K562 (cell line): ENCODE data around the gene SIT1.

Experiments used
- ATF3 ChIP-seq, 2 experiments: fragments of 450-650 bp in 1 of 2; sonication (generic) in 1 of 2; formaldehyde crosslinking in 1 of 2; IDR thresholded peaks in 1 of 2; conservative IDR thresholded peaks in 1 of 2; 2 replicates each; pipeline versions ENCODE4 v1.6.1 to v1.8.1; 2016 to 2023; ENCODE audit warnings: mild to moderate bottlenecking in 2 of 2, moderate library complexity in 2 of 2, inconsistent platforms in 1 of 2, missing genetic modification reagents in 1 of 2
- EZH2 ChIP-seq: IDR thresholded peaks from 2 replicates; pipeline ENCODE4 v1.6.1; 2012; ENCODE audit warnings: low read depth, mild to moderate bottlenecking, inconsistent platforms, low read length, borderline replicate concordance
- POLR2A ChIP-seq: fragments of 450-650 bp; conservative IDR thresholded peaks from 2 replicates; pipeline ENCODE4 v1.6.1; 2016
- SMARCA4 ChIP-seq: fragments of 450-650 bp; IDR thresholded peaks from 2 replicates; pipeline ENCODE4 v1.6.1; 2016
- SRF ChIP-seq, 2 experiments: fragments of 250-450, 450-650 bp in 1 of 2; sonication (Bioruptor Pico) in 1 of 2; sonication (generic) in 1 of 2; formaldehyde crosslinking; IDR thresholded peaks; 2 replicates each; pipeline versions ENCODE4 v1.5.0 to v1.5.1; 2020 to 2022; ENCODE audit warnings: mild to moderate bottlenecking in 1 of 2, missing genetic modification reagents in 1 of 2
- TEAD4 ChIP-seq, 2 experiments: sonication (generic) in 1 of 2; formaldehyde crosslinking in 1 of 2; IDR thresholded peaks; 2 replicates each; pipeline versions ENCODE4 v1.6.1 to v1.8.0; 2012 to 2022; ENCODE audit warnings: borderline replicate concordance in 1 of 2, inconsistent platforms in 1 of 2, low read length in 1 of 2, mild to moderate bottlenecking in 1 of 2, missing genetic modification reagents in 1 of 2
- U2AF1 ChIP-seq: fragments of 200-400 bp; formaldehyde crosslinking; optimal IDR thresholded peaks from 2 replicates; pipeline ENCODE3; 2017; ENCODE audit warnings: mild to moderate bottlenecking, low read depth, low read length, moderate library complexity
- ZBTB7A ChIP-seq: IDR thresholded peaks from 2 replicates; pipeline ENCODE4 v1.6.1; 2011; ENCODE audit warnings: low read depth, mild to moderate bottlenecking, low read length, moderate library complexity, borderline replicate concordance; ENCODE audit not compliant: control insufficient read depth
- ZNF140 ChIP-seq: fragments of 250-450 bp; sonication (Bioruptor Pico); IDR thresholded peaks from 2 replicates; pipeline ENCODE4 v1.8.0; 2021; ENCODE audit warnings: moderate library complexity, mild to moderate bottlenecking, inconsistent platforms
- ZNF165 ChIP-seq: fragments of 250-450 bp; sonication (Bioruptor Pico); IDR thresholded peaks from 2 replicates; pipeline ENCODE4 v1.4.0; 2020; ENCODE audit warnings: borderline replicate concordance
- TF ChIP-seq, protein P1 (sequence below), 3 experiments: fragments of 200-800 bp in 1 of 3; fragments of 250-450 bp in 1 of 3; fragments of 450-650 bp in 1 of 3; sonication (Bioruptor Pico) in 1 of 3; sonication (Bioruptor generic) in 1 of 3; formaldehyde crosslinking in 1 of 3; IDR thresholded peaks; 2 replicates each; pipeline versions ENCODE4 v1.6.1 to v1.8.0; 2016 to 2022; ENCODE audit warnings: mild to moderate bottlenecking in 2 of 3, missing genetic modification characterization in 2 of 3, missing compliant biosample characterization in 1 of 3, moderate library complexity in 1 of 3

- no peak for TF ChIP-seq POLR2A
- no peak for TF ChIP-seq ATF3 (IDR thresholded peaks at IDR 0.05)
- TF ChIP-seq ATF3 (CRISPR knock-in tag; conservative IDR thresholded peaks at IDR 0.05): no peak
- no peak for TF ChIP-seq ZNF140 (CRISPR knock-in tag)
- TF ChIP-seq ZNF165 (CRISPR knock-in tag): no peak
- no peak for TF ChIP-seq EZH2
- TF ChIP-seq TEAD4 (IDR thresholded peaks at IDR 0.05; ENCODE audit: low read length): no peak
- no peak for TF ChIP-seq TEAD4 (CRISPR knock-in tag; IDR thresholded peaks at IDR 0.05; ENCODE audit: borderline replicate concordance)
- no peak for TF ChIP-seq SRF (CRISPR knock-in tag; IDR thresholded peaks at IDR 0.05)
- TF ChIP-seq U2AF1: no peak
- TF ChIP-seq SMARCA4: no peak
- no peak for TF ChIP-seq ZBTB7A
- TF ChIP-seq, protein P1, sequence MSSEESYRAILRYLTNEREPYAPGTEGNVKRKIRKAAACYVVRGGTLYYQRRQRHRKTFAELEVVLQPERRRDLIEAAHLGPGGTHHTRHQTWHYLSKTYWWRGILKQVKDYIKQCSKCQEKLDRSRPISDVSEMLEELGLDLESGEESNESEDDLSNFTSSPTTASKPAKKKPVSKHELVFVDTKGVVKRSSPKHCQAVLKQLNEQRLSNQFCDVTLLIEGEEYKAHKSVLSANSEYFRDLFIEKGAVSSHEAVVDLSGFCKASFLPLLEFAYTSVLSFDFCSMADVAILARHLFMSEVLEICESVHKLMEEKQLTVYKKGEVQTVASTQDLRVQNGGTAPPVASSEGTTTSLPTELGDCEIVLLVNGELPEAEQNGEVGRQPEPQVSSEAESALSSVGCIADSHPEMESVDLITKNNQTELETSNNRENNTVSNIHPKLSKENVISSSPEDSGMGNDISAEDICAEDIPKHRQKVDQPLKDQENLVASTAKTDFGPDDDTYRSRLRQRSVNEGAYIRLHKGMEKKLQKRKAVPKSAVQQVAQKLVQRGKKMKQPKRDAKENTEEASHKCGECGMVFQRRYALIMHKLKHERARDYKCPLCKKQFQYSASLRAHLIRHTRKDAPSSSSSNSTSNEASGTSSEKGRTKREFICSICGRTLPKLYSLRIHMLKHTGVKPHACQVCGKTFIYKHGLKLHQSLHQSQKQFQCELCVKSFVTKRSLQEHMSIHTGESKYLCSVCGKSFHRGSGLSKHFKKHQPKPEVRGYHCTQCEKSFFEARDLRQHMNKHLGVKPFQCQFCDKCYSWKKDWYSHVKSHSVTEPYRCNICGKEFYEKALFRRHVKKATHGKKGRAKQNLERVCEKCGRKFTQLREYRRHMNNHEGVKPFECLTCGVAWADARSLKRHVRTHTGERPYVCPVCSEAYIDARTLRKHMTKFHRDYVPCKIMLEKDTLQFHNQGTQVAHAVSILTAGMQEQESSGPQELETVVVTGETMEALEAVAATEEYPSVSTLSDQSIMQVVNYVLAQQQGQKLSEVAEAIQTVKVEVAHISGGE (CRISPR knock-in tag; IDR thresholded peaks at IDR 0.05): no peak
Measured at GRCh38 chr9:35650341-35651158, at the start of gene SIT1.
